Ovary (tissue), 3 donors: ENCODE data around the gene PLPP2.

ENCODE experiments used
- EP300 ChIP-seq: sonication (generic); formaldehyde crosslinking; IDR thresholded peaks from one replicate; pipeline ENCODE4 v1.6.1; 2017; ENCODE audit warnings: antibody characterized with exemption
- POLR2A ChIP-seq: fragments of 450-650 bp; IDR thresholded peaks from one replicate; pipeline ENCODE4 v1.6.1; 2017; ENCODE audit warnings: antibody characterized with exemption, mild to moderate bottlenecking, moderate library complexity
- TF ChIP-seq, protein P1 (sequence below), 3 donors: fragments of 450-650 bp in 2 of 3; fragments of 200-600 bp in 1 of 3; IDR thresholded peaks; one replicate each; pipeline versions ENCODE4 v1.5.1 to v1.8.0; 2016 to 2022; ENCODE audit warnings: antibody characterized with exemption in 3 of 3, mild to moderate bottlenecking in 1 of 3
- donor health status: DM: no; HTN: no; CAD: no.

DNA sequence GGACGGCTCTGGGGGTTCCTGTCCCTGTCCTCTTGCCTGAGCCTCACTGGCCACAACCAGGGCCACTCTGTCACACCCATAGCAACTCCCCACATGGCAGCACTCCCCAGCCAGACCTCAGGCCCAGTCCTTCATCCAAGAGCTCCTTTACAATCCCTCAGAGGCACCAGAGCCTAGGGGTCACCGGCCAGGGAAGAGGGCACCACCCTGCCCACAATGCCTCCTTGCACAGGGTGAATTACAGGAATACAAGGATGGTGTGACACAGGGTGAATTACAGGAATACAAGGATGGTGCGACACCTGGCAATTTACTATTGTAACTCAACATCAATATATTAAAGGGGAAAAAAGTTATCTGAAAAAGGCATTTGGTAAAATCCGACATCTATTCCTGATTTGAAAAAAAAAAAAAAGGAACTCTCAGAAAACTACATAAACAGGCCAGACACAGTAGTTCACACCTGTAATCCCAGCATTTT, 36.9 kb upstream of the PLPP2 start:
- TF ChIP-seq, protein P1, sequence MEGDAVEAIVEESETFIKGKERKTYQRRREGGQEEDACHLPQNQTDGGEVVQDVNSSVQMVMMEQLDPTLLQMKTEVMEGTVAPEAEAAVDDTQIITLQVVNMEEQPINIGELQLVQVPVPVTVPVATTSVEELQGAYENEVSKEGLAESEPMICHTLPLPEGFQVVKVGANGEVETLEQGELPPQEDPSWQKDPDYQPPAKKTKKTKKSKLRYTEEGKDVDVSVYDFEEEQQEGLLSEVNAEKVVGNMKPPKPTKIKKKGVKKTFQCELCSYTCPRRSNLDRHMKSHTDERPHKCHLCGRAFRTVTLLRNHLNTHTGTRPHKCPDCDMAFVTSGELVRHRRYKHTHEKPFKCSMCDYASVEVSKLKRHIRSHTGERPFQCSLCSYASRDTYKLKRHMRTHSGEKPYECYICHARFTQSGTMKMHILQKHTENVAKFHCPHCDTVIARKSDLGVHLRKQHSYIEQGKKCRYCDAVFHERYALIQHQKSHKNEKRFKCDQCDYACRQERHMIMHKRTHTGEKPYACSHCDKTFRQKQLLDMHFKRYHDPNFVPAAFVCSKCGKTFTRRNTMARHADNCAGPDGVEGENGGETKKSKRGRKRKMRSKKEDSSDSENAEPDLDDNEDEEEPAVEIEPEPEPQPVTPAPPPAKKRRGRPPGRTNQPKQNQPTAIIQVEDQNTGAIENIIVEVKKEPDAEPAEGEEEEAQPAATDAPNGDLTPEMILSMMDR (IDR thresholded peaks at IDR 0.05), result no peak
- no peak for TF ChIP-seq POLR2A
- TF ChIP-seq EP300, result no peak
